Prostate gland (tissue), 2 donors: ENCODE measurements around the gene ECHS1. TPM values are rescaled to one million over a fixed set of nuclear protein-coding genes. Genes with fewer than 3 reads are reported as not detected.

ENCODE experiments used
- DNase-seq: peaks from one replicate; pipeline ENCODE4 v3.0.0-alpha.2; 2019; ENCODE audit warnings: low spot score
- H3K27ac ChIP-seq, 2 donors: fragments of 200-600 bp; sonication (generic); 2 replicates each; pipeline ENCODE4 v1.5.1; 2017 to 2019
- H3K27me3 ChIP-seq: fragments of 200-600 bp; sonication (generic); replicated peaks from 2 replicates; pipeline ENCODE4 v1.5.1; 2019; ENCODE audit not compliant: insufficient read depth
- H3K36me3 ChIP-seq, 2 donors: fragments of 200-600 bp; sonication (generic); 1 replicate in 1 of 2; 2 replicates in 1 of 2; pipeline versions ENCODE4 v1.5.1 to v1.8.1; 2017 to 2019
- H3K4me1 ChIP-seq: fragments of 200-600 bp; sonication (generic); replicated peaks from 2 replicates; pipeline ENCODE4 v1.5.1; 2019
- H3K4me3 ChIP-seq, 2 donors: fragments of 200-600 bp; sonication (generic); 2 replicates each; pipeline ENCODE4 v1.5.1; 2017 to 2019
- H3K9me3 ChIP-seq: fragments of 200-600 bp; sonication (generic); 2 replicates; pipeline ENCODE4 v1.5.1; 2017
- CTCF ChIP-seq, 4 experiments: fragments of 200-600 bp in 2 of 4; fragments of 450-650 bp in 2 of 4; sonication (generic) in 2 of 4; IDR thresholded peaks; 1 replicate in 3 of 4; 2 replicates in 1 of 4; pipeline ENCODE4 v1.5.1; 2016 to 2019; ENCODE audit warnings: antibody characterized with exemption in 4 of 4, mild to moderate bottlenecking in 2 of 4, moderate library complexity in 2 of 4
- POLR2A ChIP-seq: fragments of 450-650 bp; IDR thresholded peaks from one replicate; pipeline ENCODE4 v1.6.1; 2016; ENCODE audit warnings: antibody characterized with exemption, mild to moderate bottlenecking
- POLR2AphosphoS5 ChIP-seq: sonication (generic); formaldehyde crosslinking; IDR thresholded peaks from one replicate; pipeline ENCODE4 v1.6.1; 2017; ENCODE audit warnings: antibody characterized with exemption
- WGBS: methylation state at CpG from one replicate; pipeline ENCODE4 v1.1.5; 2018; 5-methylcytosine and 5-hydroxymethylcytosine counted together
- intact Hi-C: fragments of 100-400 bp; cut with DNase I; formaldehyde crosslinking; loops from one replicate; pipeline ENCODE4 v1.14.2; 2022
- total RNA-seq, 2 donors: library from RNA; depleted of rRNA; stranded (reverse); fragments of >200 nt; gene quantifications; one replicate each; pipeline ENCODE4 v1.1.0, GENCODE V29; 2016

Gene ECHS1
- total RNA-seq, 2 donors from 2014 or later = 112 to 126 TPM

DNA sequence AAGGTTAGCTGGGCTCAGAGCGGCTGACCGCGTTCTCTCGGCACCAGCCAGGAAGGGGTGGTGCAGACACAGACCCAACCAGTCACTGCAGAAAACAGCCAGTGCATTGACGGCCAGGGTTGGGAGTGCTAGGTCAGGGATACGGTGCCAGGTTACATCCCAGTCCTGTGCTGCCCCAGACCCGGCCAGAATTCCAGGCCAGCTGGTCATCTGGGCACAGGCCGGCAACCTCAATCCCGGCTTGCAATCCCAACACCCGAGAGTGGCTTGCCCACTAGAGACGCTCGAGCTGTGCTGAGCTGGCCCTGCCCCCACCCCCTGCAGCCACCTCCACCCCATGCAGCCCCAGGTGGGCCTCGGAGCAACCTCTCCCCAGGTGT is 22.2 kb downstream of the ECHS1 start:
- Histone ChIP-seq H3K4me1 (no peaks in the 10 kb centered on the region), H3K4me3 (no peak overlapping the region), H3K27ac (no peak overlapping the region), H3K36me3 (no peaks in the 10 kb centered on the region), H3K27me3 (no peaks in the 10 kb centered on the region), H3K9me3 (no peaks in the 10 kb centered on the region)
- no peak for DNase-seq
- intact Hi-C loops = no loop called here
- TF ChIP-seq CTCF (IDR thresholded peaks at IDR 0.05) (no peak), POLR2AphosphoS5 (no peak), POLR2A (no peak)
- 57% methylated on average over 12 of the region's 13 CpGs for WGBS

DNA sequence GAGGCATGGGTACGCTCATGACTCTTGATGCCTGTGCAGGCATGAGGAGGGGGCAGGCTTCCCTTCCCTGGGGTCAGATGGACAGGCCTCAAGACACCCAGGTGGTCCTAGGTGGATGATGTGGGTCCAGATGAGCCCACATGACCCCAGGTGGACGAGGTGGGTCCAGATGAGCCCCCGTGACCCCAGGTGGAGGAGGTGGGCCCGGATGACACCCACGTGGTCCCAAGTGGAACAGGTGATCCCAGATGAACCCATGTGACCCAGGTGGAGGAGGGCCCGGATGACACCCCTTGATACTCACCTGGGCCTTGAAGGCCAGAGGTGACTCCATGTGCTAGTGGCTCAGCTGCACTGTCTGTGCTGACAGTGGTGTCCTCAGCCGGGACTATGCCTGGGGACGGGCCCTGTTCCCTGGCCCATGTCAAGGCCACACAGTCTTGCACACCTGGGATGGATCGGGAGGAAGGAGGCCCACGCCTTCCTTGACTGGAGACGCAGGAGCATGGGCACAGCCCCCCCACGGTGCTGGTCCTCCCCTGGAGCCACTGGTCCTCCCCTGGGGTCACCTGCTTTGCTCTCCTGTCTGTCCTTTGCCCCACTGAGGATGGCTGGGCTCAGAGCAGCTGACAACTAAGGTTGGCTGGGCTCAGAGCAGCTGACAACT is 22.7 kb downstream of the ECHS1 start:
- Histone ChIP-seq H3K4me3 (no peak overlapping the region), H3K9me3 (no peaks in the 10 kb centered on the region), H3K27me3 (no peaks in the 10 kb centered on the region), H3K36me3 (no peaks in the 10 kb centered on the region), H3K27ac (no peak overlapping the region), H3K4me1 (no peaks in the 10 kb centered on the region)
- intact Hi-C loops = no loop called here
- DNase-seq = no peak
- 80% methylated on average over 12 of the region's 12 CpGs for WGBS
- TF ChIP-seq POLR2A (no peak), CTCF (IDR thresholded peaks at IDR 0.05) (no peak)

GRCh38 chr10:133349577-133350011 is 23.6 kb downstream of the ECHS1 start:
- 66% methylated on average over 9 of the region's 9 CpGs for WGBS
- H3K9me3 ChIP-seq = no peaks in the 10 kb centered on the region
- intact Hi-C loops = no loop called here
- no peak overlapping the region for H3K27ac ChIP-seq
- TF ChIP-seq POLR2AphosphoS5 = no peak
- no peak for TF ChIP-seq CTCF (IDR thresholded peaks at IDR 0.05)
- no peak for TF ChIP-seq POLR2A
- H3K36me3 ChIP-seq = no peaks in the 10 kb centered on the region
- H3K27me3 ChIP-seq = no peaks in the 10 kb centered on the region
- no peak overlapping the region for H3K4me3 ChIP-seq
- no peak for DNase-seq
- no peaks in the 10 kb centered on the region for H3K4me1 ChIP-seq

- H3K4me3 ChIP-seq = no peak overlapping the region
- intact Hi-C loops = no loop called here
- no peak for DNase-seq
- H3K36me3 ChIP-seq = no peaks in the 10 kb centered on the region
- H3K27me3 ChIP-seq = no peaks in the 10 kb centered on the region
- TF ChIP-seq CTCF (IDR thresholded peaks at IDR 0.05) = no peak
- no peak for TF ChIP-seq POLR2AphosphoS5
- TF ChIP-seq POLR2A = no peak
- no peaks in the 10 kb centered on the region for H3K9me3 ChIP-seq
- H3K4me1 ChIP-seq = no peaks in the 10 kb centered on the region
- WGBS = 91% methylated on average over 8 of the region's 8 CpGs
- no peak overlapping the region for H3K27ac ChIP-seq
These were observed 24.0 kb downstream of the ECHS1 start for GRCh38 chr10:133349160-133349568.

- Histone ChIP-seq H3K4me1 (no peaks in the 10 kb centered on the region), H3K27me3 (peaks cover 6% of the 10 kb centered on the region), H3K9me3 (no peaks in the 10 kb centered on the region), H3K4me3 (no peak overlapping the region), H3K27ac (no peak overlapping the region), H3K36me3 (no peaks in the 10 kb centered on the region)
- 56% methylated on average over 16 of the region's 16 CpGs for WGBS
- TF ChIP-seq POLR2A (no peak), POLR2AphosphoS5 (no peak)
- intact Hi-C loops = no loop called here
- no peak for DNase-seq
These were observed 25.2 kb downstream of the ECHS1 start for GRCh38 chr10:133347710-133348517.
